Breast epithelium (tissue), 3 donors: ENCODE results near the gene ERCC3.

Source experiments
- CTCF ChIP-seq, 3 donors: fragments of 450-650 bp; IDR thresholded peaks; one replicate each; pipeline ENCODE4 v1.5.1; 2016 to 2017; ENCODE audit warnings: antibody characterized with exemption in 3 of 3, mild to moderate bottlenecking in 3 of 3, moderate library complexity in 3 of 3
- POLR2A ChIP-seq: fragments of 450-650 bp; IDR thresholded peaks from one replicate; pipeline ENCODE4 v1.6.1; 2016; ENCODE audit warnings: antibody characterized with exemption, mild to moderate bottlenecking, moderate library complexity

- TF ChIP-seq POLR2A = no peak
- TF ChIP-seq CTCF (IDR thresholded peaks at IDR 0.05) = no peak
These were observed 38.4 kb upstream of the ERCC3 start for GRCh38 chr2:127332335-127332734.
